Myocyte (in vitro differentiated cells): ENCODE results near the gene MACROD2. TPM values are rescaled to one million over a fixed set of nuclear protein-coding genes. Genes with fewer than 3 reads are reported as not detected.

ENCODE experiments used
- DNase-seq: peaks from one replicate; pipeline ENCODE4 v3.0.0-alpha.2; 2012; ENCODE audit warnings: low read depth
- total RNA-seq: library from RNA; depleted of rRNA; stranded (reverse); fragments of >200 nt; gene quantifications from 2 replicates; pipeline ENCODE4 v1.2.3, GENCODE V29; 2014

The MACROD2 gene
- total RNA-seq, 1 donor from 2014 or later: 5.3 TPM

GRCh38 chr20:14576196-14576877, 581.0 kb downstream of the MACROD2 start:
- DNase-seq: no peak

GRCh38 chr20:14580418-14581074, 585.2 kb downstream of the MACROD2 start:
- peak; percentile 14 for DNase-seq

- no peak for DNase-seq
These were observed 586.4 kb downstream of the MACROD2 start for GRCh38 chr20:14581731-14582130.

- DNase-seq: peak; percentile 88
These were observed 587.5 kb downstream of the MACROD2 start for GRCh38 chr20:14582855-14583254.

GRCh38 chr20:14583413-14583812, 588.1 kb downstream of the MACROD2 start:
- peak; percentile 52 for DNase-seq

GRCh38 chr20:14589383-14589782, 594.1 kb downstream of the MACROD2 start:
- DNase-seq: no peak

GRCh38 chr20:14595051-14595450, 599.7 kb downstream of the MACROD2 start:
- no peak for DNase-seq

- DNase-seq: peak; percentile 5
These were observed 601.9 kb downstream of the MACROD2 start for GRCh38 chr20:14597206-14597715.

GRCh38 chr20:14599613-14600012, 604.3 kb downstream of the MACROD2 start:
- no peak for DNase-seq

GRCh38 chr20:14600527-14600926, 605.2 kb downstream of the MACROD2 start:
- no peak for DNase-seq

- no peak for DNase-seq
These were observed 608.8 kb downstream of the MACROD2 start for GRCh38 chr20:14604143-14604542.

- DNase-seq: no peak
These were observed 614.3 kb downstream of the MACROD2 start for GRCh38 chr20:14609328-14610221.

GRCh38 chr20:14611479-14611878, 616.2 kb downstream of the MACROD2 start:
- DNase-seq: no peak

GRCh38 chr20:14612391-14612790, 617.1 kb downstream of the MACROD2 start:
- DNase-seq: no peak

- no peak for DNase-seq
These were observed 620.7 kb downstream of the MACROD2 start for GRCh38 chr20:14616003-14616402.

- DNase-seq: no peak
These were observed 621.8 kb downstream of the MACROD2 start for GRCh38 chr20:14617123-14617522.

- no peak for DNase-seq
These were observed 624.1 kb downstream of the MACROD2 start for GRCh38 chr20:14619411-14619810.

- peak; percentile 14 for DNase-seq
These were observed 627.5 kb downstream of the MACROD2 start for GRCh38 chr20:14622796-14623195.

- DNase-seq: no peak
These were observed 635.7 kb downstream of the MACROD2 start for GRCh38 chr20:14631011-14631410.

GRCh38 chr20:14632906-14633305, 637.6 kb downstream of the MACROD2 start:
- DNase-seq: peak; percentile 7

- DNase-seq: no peak
These were observed 638.2 kb downstream of the MACROD2 start for GRCh38 chr20:14633507-14633906.

GRCh38 chr20:14634665-14635064, 639.3 kb downstream of the MACROD2 start:
- DNase-seq: no peak
